Gastroesophageal sphincter (tissue), 4 donors: ENCODE data around the gene CRYGC. TPM values are rescaled to one million over a fixed set of nuclear protein-coding genes. Genes with fewer than 3 reads are reported as not detected.

Experiments used
- ATAC-seq: fragments of 150-250 bp; one replicate; pipeline ENCODE4 v1.9.1; 2016; ENCODE audit warnings: mild to moderate bottlenecking, moderate library complexity
- H3K27ac ChIP-seq, 4 donors: fragments of 200-600 bp; sonication (generic) in 3 of 4; 1 replicate in 3 of 4; 2 replicates in 1 of 4; pipeline ENCODE4 v1.5.1; 2016 to 2019
- H3K27me3 ChIP-seq: fragments of 200-600 bp; sonication (generic); one replicate; pipeline ENCODE4 v1.5.1; 2019
- H3K36me3 ChIP-seq, 2 donors: fragments of 200-600 bp; sonication (generic); one replicate each; pipeline ENCODE4 v1.5.1; 2019; ENCODE audit warnings: control low read depth in 1 of 2
- H3K4me1 ChIP-seq, 3 donors: fragments of 200-600 bp; sonication (generic); 1 replicate in 2 of 3; 2 replicates in 1 of 3; pipeline ENCODE4 v1.5.1; 2016 to 2019; ENCODE audit warnings: control low read depth in 2 of 3
- H3K4me3 ChIP-seq, 2 donors: fragments of 200-600 bp; sonication (generic); one replicate each; pipeline ENCODE4 v1.5.1; 2019; ENCODE audit warnings: mild to moderate bottlenecking in 1 of 2, moderate library complexity in 1 of 2
- H3K9me3 ChIP-seq, 3 donors: fragments of 200-600 bp; sonication (generic); one replicate each; pipeline ENCODE4 v1.5.1; 2017 to 2019; ENCODE audit warnings: control low read depth in 2 of 3
- EP300 ChIP-seq: sonication (generic); formaldehyde crosslinking; IDR thresholded peaks from one replicate; pipeline ENCODE4 v1.6.1; 2017; ENCODE audit warnings: antibody characterized with exemption, mild to moderate bottlenecking
- POLR2A ChIP-seq, 2 donors: fragments of 450-650 bp; IDR thresholded peaks; one replicate each; pipeline ENCODE4 v1.6.1; 2017; ENCODE audit warnings: antibody characterized with exemption in 2 of 2, mild to moderate bottlenecking in 2 of 2, moderate library complexity in 1 of 2
- POLR2AphosphoS5 ChIP-seq: sonication (generic); formaldehyde crosslinking; IDR thresholded peaks from one replicate; pipeline ENCODE4 v1.6.1; 2017; ENCODE audit warnings: antibody characterized with exemption
- WGBS, 2 donors: methylation state at CpG; one replicate each; pipeline ENCODE4 v1.1.5; 2018; ENCODE audit warnings: low coverage in 1 of 2; 5-methylcytosine and 5-hydroxymethylcytosine counted together
- total RNA-seq, 4 donors: library from RNA; depleted of rRNA; stranded (reverse); fragments of >200 nt; gene quantifications; one replicate each; pipeline ENCODE4 v1.1.0, GENCODE V29; 2016
- TF ChIP-seq, protein P1 (sequence below), 4 experiments: fragments of 200-600 bp in 2 of 4; fragments of 450-650 bp in 2 of 4; sonication (generic) in 1 of 4; IDR thresholded peaks; one replicate each; pipeline ENCODE4 v1.5.1; 2017 to 2019; ENCODE audit warnings: antibody characterized with exemption in 4 of 4, mild to moderate bottlenecking in 2 of 4, moderate library complexity in 2 of 4

CRYGC gene
- total RNA-seq, 4 donors from 2014 or later: not detected

DNA sequence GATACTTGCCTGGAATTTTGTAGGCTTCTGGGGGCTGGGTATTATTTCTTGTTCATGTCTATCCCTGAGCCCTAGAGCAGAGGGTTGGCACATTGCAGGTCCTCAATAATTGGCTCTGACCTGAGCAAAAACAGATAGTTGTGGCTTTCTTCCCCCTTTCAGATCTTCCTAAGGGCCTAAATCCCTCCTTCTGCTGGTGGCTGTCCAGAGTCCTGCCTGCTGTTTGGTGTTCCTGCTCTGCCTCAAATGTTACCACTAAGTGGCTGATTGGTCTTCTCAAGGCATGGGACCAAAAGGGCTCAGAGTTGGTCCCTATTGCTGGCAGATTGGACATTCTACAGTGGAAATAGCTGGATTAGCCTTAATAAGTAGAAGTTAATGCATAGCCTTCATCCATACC, 17.4 kb upstream of the CRYGC start:
- Histone ChIP-seq H3K27me3 (peaks cover 7% of the 10 kb centered on the region), H3K36me3 (no peaks in the 10 kb centered on the region), H3K4me3 (no peak overlapping the region), H3K9me3 (peaks cover 0 to 5% (median 0%) of the 10 kb centered on the region in 3 donors), H3K4me1 (no peaks in the 10 kb centered on the region), H3K27ac (no peak overlapping the region)
- TF ChIP-seq POLR2A (IDR thresholded peaks at IDR 0.05) (no peak), EP300 (no peak), POLR2AphosphoS5 (no peak)
- TF ChIP-seq, protein P1, sequence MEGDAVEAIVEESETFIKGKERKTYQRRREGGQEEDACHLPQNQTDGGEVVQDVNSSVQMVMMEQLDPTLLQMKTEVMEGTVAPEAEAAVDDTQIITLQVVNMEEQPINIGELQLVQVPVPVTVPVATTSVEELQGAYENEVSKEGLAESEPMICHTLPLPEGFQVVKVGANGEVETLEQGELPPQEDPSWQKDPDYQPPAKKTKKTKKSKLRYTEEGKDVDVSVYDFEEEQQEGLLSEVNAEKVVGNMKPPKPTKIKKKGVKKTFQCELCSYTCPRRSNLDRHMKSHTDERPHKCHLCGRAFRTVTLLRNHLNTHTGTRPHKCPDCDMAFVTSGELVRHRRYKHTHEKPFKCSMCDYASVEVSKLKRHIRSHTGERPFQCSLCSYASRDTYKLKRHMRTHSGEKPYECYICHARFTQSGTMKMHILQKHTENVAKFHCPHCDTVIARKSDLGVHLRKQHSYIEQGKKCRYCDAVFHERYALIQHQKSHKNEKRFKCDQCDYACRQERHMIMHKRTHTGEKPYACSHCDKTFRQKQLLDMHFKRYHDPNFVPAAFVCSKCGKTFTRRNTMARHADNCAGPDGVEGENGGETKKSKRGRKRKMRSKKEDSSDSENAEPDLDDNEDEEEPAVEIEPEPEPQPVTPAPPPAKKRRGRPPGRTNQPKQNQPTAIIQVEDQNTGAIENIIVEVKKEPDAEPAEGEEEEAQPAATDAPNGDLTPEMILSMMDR (IDR thresholded peaks at IDR 0.05): no peak
- no peak for ATAC-seq

DNA sequence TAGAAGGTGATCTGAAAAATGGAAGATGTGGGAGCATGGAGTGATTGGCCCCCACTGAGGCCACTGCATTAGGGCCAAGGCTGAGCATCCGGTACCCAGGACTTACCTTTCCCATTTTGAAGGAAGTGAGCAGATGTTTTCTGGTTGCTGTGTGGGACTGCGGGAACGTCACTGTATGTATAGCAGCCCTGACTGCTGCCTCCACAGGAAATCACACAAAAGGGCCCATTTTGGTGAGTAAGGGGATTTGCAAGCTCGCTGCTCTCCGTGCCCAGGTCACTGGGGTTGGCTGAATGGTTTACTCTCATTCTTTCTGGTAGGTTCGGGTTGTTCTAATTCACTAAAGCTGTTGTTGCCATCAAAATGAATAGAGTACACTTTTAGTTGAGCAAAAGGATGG, 16.4 kb upstream of the CRYGC start, which contains the start of gene CRYGB:
TSS of gene CRYGB (minus strand) at position 153 of the 400 bp plus-strand sequence. CDS start at position 115, 38 bp downstream.
- no peaks in the 10 kb centered on the region for H3K9me3 ChIP-seq
- no peak for TF ChIP-seq EP300
- TF ChIP-seq, protein P1 (IDR thresholded peaks at IDR 0.05): no peak
- no peak for TF ChIP-seq POLR2AphosphoS5
- TF ChIP-seq POLR2A (IDR thresholded peaks at IDR 0.05): no peak
- 67 to 89% methylated on average over 3 to 5 of the region's 6 CpGs for WGBS, 2 donors
- peaks cover 7% of the 10 kb centered on the region for H3K27me3 ChIP-seq
- ATAC-seq: no peak
- no peaks in the 10 kb centered on the region for H3K36me3 ChIP-seq
- H3K27ac ChIP-seq: no peak within 1 kb of the TSS
- no peaks in the 10 kb centered on the region for H3K4me1 ChIP-seq
- no peak within 1 kb of the TSS for H3K4me3 ChIP-seq

DNA sequence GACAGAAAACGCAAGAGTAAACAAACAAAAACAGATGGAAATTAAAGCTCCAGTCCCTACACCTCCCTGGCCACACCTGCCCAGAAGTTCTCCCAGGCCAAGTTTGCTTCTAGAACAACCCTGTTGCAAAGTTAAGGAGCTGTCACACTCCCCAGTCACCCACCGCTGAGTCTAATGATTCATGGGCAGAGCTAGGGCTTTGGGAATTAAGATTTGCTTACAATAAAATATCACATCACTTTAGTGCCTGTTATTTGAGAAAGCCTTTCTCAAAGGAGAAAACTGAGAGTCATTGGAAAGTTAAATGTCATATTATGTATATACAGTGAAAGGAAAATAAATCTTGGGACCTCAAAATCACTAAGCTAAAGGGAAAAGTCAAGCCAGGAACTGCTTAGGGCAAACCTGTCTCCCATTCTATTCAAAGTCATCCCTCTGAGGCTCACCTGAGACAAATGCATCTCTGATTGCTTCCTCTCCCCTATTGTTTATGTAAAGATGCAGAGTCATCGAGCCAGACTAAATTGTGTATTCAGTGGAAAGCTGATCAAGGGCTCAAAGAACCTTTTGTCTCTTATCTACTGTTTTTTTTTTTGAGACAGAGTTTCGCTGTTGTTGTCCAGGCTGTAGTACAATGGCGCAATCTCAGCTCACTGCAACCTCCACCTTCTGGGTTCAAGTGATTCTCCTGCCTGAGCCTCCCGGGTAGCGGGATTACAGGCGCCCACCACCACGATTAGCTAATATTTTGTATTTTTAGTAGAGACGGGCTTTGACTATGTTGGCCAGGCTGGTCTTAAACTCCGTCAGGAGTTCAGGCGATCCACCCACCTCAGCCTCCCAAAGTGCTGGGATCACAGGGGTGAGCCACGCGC, 13.5 kb upstream of the CRYGC start:
- ATAC-seq: no peak
- WGBS, 2 donors: 41 to 42% methylated on average over 3 to 6 of the region's 14 CpGs
- H3K4me1 ChIP-seq: no peaks in the 10 kb centered on the region
- peaks cover 7% of the 10 kb centered on the region for H3K27me3 ChIP-seq
- H3K36me3 ChIP-seq: no peaks in the 10 kb centered on the region
- TF ChIP-seq, protein P1 (IDR thresholded peaks at IDR 0.05): no peak
- TF ChIP-seq POLR2A (IDR thresholded peaks at IDR 0.05) (no peak), POLR2AphosphoS5 (no peak), EP300 (no peak)
- H3K9me3 ChIP-seq: no peaks in the 10 kb centered on the region
- no peak overlapping the region for H3K4me3 ChIP-seq
- no peak overlapping the region for H3K27ac ChIP-seq

DNA sequence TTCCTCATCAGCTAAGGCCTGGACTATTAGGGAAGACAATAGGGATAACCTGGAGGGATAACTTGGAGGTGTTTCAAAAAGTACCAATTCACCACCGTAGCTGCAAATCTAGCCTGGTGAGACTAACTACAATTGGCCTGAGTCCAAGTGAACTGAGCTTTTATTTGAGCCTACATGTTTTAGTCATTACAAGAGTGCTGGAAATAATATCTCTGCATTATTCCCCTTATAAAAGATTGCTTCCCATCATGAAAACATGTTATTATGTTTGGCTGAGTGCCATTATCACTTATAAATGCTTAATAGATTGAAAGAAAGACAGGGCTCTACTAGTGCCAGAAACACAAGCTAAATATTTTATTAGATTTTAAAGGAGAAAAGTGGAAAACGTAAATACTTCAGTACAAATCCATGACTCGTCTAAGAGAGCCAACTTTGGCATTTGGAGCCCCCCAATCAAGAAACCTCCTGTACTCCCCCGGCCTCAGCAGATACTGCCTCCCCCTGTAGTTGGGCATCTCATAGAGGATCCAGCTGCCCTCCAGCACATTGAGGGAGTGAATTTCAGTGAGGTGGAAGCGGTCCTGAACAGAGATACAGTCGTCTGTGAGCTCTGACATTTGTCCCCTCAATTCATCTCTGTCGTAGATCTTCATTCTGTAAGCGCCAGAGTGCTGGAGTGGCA, 12.8 kb upstream of the CRYGC start:
- Histone ChIP-seq H3K27ac (no peak overlapping the region), H3K9me3 (no peaks in the 10 kb centered on the region), H3K36me3 (no peaks in the 10 kb centered on the region), H3K4me3 (no peak overlapping the region), H3K4me1 (peaks cover 0 to 2% (median 0%) of the 10 kb centered on the region in 3 donors), H3K27me3 (peaks cover 7% of the 10 kb centered on the region)
- 25 to 30% methylated on average over 3 to 8 of the region's 8 CpGs for WGBS, 2 donors
- no peak for ATAC-seq
- TF ChIP-seq, protein P1 (IDR thresholded peaks at IDR 0.05): no peak
- no peak for TF ChIP-seq POLR2A (IDR thresholded peaks at IDR 0.05)
- TF ChIP-seq POLR2AphosphoS5: no peak
